ENCODE measurements around the gene TMEM229B.

The TMEM229B gene

DNA sequence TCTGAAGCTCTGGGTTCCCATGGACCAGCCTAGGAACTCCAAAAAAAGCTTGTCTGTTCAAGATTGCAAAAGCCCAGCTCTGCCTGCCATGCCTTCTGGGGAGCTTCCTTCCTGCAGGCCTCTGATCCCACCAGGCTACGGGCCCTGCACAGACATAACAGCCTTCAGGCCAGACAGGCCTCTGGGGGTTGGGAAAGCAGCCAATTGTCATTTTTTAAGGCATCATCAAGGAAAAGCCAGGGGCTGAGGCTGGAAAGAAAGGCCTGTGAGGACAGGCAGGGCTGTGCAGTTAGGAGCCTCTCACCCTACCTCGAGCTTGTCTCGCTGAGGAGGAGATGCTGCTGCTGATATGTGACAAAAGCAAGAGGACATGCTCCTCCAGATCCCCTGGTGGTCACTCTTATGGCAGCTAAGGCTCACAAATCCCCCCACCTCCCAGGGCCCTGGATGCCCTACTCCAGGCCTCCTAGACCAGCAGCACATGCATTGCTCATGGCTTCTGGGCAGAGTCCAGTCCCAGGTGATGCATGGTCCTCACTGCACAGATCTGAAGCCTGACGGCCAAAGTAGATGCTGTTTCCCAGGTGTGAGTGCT is 2.9 kb downstream of the TMEM229B start:
- no peak for DNase-seq

GRCh38 chr14:67483579-67484285 is 4.8 kb downstream of the TMEM229B start:
- no peak for DNase-seq

- DNase-seq = no peak
Observed at GRCh38 chr14:67482231-67483164, 6.0 kb downstream of the TMEM229B start.

- no peak for DNase-seq
Observed at GRCh38 chr14:67480011-67480410, 8.5 kb downstream of the TMEM229B start.

DNA sequence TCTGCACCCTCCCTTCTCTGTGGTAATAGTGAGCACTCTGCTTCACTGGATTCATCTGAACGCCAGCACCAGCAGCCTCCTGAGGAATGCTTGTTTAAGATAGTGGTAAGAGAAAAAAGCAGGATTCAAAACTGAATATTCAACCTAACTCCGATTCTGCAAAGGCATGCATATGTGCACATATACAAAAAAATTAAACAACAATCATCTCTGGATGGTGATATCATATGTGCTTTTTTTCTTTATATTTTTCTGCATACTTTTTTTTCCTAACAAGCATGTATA is 9.8 kb downstream of the TMEM229B start:
- DNase-seq = no peak

DNA sequence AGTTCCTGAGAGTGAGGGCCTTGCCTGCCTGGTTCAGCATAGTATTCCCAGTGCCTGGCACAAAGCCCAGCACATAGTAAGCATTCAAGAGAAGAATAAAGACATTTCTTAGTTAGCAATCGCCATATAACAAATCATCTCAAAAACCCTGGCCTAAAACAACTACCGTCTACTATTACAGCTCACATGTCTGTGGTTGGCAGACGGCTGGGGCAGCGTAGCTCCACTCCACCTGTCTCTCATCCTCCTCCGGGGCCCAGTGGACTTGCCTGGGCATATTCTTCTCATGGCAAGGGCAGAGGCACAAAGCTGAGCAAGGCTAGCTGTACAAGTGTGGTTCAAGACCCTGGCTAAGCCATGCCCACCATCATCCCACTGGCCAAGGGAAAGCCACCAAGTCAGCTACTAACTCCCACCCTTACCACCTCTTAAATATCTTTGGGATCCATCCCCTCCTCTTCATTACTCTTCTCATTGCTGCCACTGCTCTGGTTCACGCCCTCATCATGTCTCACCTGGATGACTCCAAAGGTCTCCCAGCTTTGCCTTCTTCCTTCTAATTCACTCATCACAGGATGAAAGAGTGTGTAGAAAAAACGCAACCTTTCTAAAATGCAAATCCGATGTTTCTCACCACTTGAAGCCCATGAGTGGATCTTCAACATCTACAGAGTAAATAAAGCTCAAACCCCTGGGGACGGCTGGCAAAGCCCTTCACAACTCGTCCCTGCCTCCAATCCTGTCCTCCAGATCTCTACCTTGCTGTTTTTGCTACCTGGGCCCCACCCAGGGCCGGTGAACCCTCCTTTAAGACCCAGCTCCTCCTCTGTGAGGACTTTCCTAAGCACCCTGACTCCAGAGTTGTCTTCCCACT is 10.4 kb downstream of the TMEM229B start:
- DNase-seq = no peak

GRCh38 chr14:67474366-67474765 is 14.2 kb downstream of the TMEM229B start:
- DNase-seq = no peak

- no peak for DNase-seq
Observed at GRCh38 chr14:67473290-67474082, 15.0 kb downstream of the TMEM229B start.

DNA sequence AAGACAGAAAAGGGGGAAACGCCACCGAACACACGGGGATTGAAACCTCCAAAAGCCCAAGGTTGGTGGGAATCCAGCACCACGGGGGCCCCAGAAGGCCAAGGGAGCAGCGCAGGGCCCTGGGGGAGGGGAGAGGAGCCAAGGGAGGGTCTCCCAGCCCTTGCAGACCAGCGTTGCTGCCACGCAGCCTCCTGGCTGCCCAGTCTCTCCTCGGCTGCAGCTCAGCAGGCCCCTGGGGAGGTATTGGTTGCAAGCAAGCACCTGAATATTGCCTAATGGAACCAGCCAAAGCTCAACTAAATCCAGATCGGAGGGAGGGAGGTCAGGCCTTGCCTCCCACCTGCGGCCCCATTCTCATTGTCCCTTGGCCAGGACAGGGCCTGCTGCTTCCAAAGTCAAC is 15.8 kb downstream of the TMEM229B start:
- DNase-seq = no peak

- DNase-seq = no peak
Observed at GRCh38 chr14:67469954-67470353, 18.6 kb downstream of the TMEM229B start.

DNA sequence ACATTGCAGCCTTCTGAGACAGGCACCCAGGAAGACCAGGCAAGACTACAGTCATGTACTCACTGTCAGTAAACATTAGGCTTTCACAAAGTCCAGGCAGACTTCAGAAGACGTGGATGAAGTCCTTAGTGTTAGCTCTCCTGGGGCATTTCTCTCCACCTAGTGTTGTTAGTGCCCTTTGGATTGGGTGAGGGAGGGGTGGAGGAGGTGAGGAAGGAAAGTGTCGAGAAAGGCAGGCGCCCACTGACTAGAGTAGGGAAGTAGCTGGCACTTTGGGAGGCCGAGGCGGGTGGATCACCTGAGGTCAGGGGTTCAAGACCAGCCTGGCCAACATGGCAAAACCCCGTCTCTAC is 20.2 kb downstream of the TMEM229B start:
- DNase-seq = no peak

DNA sequence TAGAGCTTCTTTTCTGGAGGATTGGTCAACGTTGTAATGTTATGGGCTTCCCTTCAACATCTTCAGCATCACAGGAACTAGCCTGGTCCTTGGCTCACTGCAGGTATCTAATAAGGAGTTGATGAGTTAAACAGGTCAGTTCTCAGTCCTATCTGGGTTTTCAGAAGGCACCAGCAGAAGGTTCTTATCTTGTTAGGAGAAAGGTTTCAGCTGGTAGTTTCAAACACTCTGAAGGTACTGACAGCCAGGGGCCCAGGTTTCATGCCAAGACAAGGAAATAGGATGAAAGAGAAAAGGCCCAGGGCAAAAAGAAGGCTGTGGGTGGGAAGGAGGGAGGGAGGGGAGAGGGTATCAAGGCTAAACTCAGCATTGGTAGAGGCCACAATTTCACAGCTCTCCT is 21.4 kb downstream of the TMEM229B start:
- DNase-seq = no peak

DNA sequence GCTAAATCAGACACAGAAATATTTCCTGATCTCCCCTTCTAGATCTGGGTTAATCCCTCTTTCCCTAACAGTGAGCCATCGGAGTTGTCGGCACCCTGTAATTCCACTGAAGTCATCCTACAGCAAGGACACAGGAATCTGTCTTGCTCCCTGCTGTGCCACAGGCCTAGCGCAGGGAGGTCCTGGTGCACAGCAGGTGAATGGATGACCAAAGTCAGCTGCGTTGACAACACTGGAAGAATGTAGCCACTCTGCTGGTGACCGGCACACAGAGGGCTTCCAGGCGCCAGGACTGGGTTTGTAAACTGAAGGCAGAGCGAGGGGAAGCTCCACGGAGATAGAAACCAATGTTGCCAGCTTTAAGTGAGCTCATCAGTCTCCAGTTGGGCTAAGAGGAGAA is 23.6 kb downstream of the TMEM229B start:
- no peak for DNase-seq

DNA sequence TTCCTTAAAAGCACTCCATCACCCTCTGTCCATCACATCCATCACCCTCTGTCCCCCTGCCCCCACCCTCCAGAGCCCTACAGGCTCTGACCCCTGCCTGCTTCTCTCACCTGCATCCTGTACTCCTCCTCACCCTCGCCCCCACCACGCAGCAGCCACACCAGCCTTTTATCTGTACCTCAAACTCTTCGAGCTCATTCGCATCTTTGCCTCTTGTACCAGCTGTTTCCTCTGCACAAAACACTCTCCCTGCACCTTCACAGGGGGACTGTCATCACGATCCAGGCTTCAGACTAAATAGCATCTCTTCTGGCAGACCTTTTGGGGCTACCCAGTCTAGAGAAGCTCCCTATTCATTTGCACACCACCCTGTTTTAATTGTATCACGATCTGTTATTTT is 24.1 kb downstream of the TMEM229B start:
- no peak for DNase-seq

DNA sequence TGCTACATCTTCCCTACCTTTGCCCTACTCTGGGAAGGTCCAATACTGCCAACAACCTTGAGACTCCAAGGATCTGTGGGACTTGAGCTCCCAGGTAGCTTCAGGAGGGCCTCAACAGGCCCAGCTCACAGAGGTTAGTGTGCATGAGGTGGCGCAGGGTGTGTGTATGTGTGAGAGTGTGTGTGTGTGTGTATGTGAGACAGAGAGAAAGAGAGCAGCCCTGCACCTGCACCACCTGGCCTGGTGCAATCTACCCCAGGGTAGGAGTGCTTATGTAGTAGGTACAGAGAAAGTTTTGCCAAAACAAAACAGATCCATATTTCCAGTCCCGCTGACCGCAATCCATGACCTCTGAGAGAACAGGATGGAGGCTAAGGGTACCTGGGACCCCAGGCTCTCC is 24.6 kb downstream of the TMEM229B start:
- no peak for DNase-seq

DNA sequence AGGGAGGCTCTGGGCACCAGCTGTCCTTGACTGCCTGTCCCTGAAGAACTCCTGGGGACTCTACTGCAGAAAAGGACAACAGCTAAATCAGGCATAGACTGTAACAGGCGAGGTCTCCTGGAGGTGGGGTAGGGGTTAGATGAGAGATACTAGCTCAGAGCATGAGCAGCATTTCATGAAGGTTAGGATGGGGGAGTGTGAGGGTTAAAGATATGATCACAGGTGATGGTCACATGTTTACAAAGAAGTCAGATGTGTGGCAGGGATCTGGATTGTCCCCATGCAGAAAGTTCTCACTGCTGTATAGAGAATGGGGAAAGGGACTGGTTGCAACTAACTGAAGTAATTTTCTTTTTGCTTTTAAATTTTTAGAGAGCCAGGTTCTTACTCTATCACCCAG is 26.5 kb downstream of the TMEM229B start:
- DNase-seq = no peak

DNA sequence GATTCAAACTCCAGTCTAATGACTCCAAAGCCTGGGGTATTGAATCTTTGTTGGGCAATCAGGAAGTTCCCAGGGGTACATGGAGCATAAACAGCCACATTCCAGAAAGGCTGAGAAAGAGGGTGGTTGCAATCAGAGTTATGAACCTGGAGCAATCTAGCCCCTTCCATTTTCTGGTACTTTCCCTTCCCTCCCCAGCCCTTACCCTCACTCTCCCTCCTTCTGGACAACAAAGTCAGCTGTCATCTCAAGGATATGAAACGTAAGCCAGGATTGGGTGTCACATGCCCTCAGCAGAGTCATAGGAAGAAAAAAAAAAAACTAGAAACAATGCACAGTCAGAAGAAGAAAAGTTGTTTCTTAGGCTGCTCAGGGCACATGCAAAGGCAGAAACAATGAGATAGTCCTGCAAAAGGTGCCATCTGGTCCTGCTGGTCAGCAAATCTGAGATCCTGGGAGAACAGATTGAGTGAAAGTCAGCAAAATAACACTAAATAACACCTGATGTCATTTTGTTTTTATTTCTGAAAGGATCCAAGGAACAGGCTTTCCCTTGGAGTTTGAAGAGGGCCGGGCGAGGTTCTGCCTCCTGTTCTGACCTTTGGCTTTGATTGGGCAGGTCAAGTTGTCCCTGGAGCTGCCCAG is 27.1 kb downstream of the TMEM229B start:
- no peak for DNase-seq

- DNase-seq = no peak
Observed at GRCh38 chr14:67459336-67459735, 29.2 kb downstream of the TMEM229B start.

- DNase-seq = no peak
Observed at GRCh38 chr14:67457782-67458181, 30.7 kb downstream of the TMEM229B start.

- no peak for DNase-seq
Observed at GRCh38 chr14:67456732-67457131, 31.8 kb downstream of the TMEM229B start.

DNA sequence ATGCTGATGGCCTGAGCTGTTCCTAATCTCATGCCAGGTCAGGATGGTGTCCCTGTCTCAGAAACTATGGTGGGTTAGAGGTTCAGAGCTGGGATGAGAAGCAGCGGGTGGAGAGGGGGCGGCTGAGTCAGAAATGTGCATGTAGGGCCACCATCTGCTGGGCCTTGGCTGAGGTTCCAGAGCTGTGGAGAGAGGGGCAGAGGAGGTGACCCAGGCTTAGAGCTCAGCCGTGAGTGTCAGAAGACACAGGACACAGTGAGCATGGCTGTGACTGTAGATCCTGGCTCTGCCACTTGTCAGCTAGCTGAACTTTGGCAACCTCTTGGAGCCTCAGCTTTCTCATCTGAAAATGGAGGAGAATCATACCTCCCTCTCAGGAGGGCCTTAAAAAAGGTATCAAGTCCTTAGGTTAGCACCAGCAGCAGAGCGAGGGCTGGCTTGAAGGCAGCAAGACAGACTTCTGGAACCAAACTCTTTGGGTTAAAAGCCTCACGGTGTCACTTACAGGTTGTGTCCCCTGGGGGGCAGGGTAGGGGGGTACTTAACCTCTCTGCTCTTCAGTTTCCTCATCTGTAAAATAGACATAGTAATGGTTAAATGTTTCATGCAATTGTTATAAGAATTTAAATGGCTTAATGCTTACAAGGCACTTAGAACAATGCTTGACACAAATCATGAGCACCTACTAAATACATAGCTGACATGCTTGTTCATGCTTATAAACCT is 34.8 kb downstream of the TMEM229B start:
- no peak for DNase-seq

Measured in hematopoietic multipotent progenitor cell treated with erythropoietin and hydrocortisone succinate and interleukin-3 and kit ligand, for 8 days (in vitro differentiated cells).